ENCODE measurements around the gene HBA2.
"Not testable (repeated sequence)": the region's sequence is repeated elsewhere in the genome, so short reads cannot be mapped to it uniquely, and the experiment has no call there.

DNA sequence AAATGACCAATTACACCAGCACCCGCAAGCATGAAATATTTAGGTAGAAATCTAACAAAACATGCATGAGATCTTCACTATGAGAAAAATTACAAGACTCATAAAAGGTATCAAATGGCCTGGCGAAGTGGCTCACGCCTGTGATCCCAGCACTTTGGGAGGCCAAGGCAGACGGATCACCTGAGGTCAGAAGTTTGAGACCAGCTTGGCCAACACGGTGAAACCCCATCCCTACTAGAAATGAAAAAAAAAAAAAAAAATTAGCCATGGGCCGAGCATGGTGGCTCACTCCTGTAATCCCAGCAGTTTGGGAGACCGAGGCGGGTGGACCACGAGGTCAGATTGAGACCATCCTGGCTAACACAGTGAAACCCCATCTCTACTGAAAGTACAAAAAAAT, 31.4 kb downstream of the HBA2 start:
- TF ChIP-seq ESRRG, RARB (CRISPR knock-in tag; IDR thresholded peaks at IDR 0.05): not testable (repeated sequence)
- TF ChIP-seq, protein P1, sequence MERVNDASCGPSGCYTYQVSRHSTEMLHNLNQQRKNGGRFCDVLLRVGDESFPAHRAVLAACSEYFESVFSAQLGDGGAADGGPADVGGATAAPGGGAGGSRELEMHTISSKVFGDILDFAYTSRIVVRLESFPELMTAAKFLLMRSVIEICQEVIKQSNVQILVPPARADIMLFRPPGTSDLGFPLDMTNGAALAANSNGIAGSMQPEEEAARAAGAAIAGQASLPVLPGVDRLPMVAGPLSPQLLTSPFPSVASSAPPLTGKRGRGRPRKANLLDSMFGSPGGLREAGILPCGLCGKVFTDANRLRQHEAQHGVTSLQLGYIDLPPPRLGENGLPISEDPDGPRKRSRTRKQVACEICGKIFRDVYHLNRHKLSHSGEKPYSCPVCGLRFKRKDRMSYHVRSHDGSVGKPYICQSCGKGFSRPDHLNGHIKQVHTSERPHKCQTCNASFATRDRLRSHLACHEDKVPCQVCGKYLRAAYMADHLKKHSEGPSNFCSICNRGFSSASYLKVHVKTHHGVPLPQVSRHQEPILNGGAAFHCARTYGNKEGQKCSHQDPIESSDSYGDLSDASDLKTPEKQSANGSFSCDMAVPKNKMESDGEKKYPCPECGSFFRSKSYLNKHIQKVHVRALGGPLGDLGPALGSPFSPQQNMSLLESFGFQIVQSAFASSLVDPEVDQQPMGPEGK (CRISPR knock-in tag; IDR thresholded peaks at IDR 0.05; ENCODE audit: borderline replicate concordance): not testable (repeated sequence)
- TF ChIP-seq, protein P2, sequence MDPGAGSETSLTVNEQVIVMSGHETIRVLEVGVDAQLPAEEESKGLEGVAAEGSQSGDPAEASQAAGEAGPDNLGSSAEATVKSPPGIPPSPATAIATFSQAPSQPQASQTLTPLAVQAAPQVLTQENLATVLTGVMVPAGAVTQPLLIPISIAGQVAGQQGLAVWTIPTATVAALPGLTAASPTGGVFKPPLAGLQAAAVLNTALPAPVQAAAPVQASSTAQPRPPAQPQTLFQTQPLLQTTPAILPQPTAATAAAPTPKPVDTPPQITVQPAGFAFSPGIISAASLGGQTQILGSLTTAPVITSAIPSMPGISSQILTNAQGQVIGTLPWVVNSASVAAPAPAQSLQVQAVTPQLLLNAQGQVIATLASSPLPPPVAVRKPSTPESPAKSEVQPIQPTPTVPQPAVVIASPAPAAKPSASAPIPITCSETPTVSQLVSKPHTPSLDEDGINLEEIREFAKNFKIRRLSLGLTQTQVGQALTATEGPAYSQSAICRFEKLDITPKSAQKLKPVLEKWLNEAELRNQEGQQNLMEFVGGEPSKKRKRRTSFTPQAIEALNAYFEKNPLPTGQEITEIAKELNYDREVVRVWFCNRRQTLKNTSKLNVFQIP (CRISPR knock-in tag; IDR thresholded peaks at IDR 0.05; ENCODE audit: borderline replicate concordance, low read depth): not testable (repeated sequence)

Data from SK-N-SH treated with all-trans-retinoic acid at 6 μM for 48 hours (cell line).